Pancreas (tissue), 10 donors: ENCODE data around the gene CDHR5. TPM values are rescaled to one million over a fixed set of nuclear protein-coding genes. Genes with fewer than 3 reads are reported as not detected.
A peak's percentile ranks its signal among the peaks of the same experiment; 100 is the strongest.

Source experiments
- ATAC-seq, 4 donors: fragments of 200-7000 bp; cut with Tn5 transposase; one replicate each; pipeline versions ENCODE4 v1.8.0 to v1.9.1; 2020; ENCODE audit warnings: mild to moderate bottlenecking in 4 of 4, moderate library complexity in 4 of 4
- DNase-seq, 6 donors: peaks; one replicate each; pipeline ENCODE4 v3.0.0-alpha.2; 2020
- FAIRE-seq: peaks from 2 replicates; lab custom pipeline; 2012; peaks lifted over from hg19 to GRCh38; lab: Jason Lieb, UNC
- H3K27ac ChIP-seq, 4 donors: fragments of 200-600 bp; sonication (generic); 1 replicate in 3 of 4; 2 replicates in 1 of 4; pipeline versions ENCODE4 v1.5.0 to v1.8.0; 2020
- H3K27me3 ChIP-seq, 4 donors: fragments of 200-600 bp; one replicate each; pipeline ENCODE4 v1.8.0; 2021
- H3K36me3 ChIP-seq, 3 donors: fragments of 200-600 bp; sonication (generic) in 1 of 3; one replicate each; pipeline versions ENCODE4 v1.5.0 to v1.8.0; 2020 to 2021
- H3K4me1 ChIP-seq, 3 donors: fragments of 200-600 bp; one replicate each; pipeline ENCODE4 v1.8.0; 2021
- H3K4me3 ChIP-seq, 4 donors: fragments of 200-600 bp; sonication (generic) in 2 of 4; one replicate each; pipeline versions ENCODE4 v1.5.0 to v1.8.0; 2020 to 2021
- H3K9me3 ChIP-seq, 4 donors: fragments of 200-600 bp; one replicate each; pipeline ENCODE4 v1.8.0; 2021
- CTCF ChIP-seq, 4 donors: fragments of 200-600 bp; sonication (generic) in 3 of 4; IDR thresholded peaks; one replicate each; pipeline versions ENCODE4 v1.5.0 to v1.8.0; 2021; ENCODE audit warnings: antibody characterized with exemption in 4 of 4
- WGBS, 2 donors: extraction: QIAGEN DNeasy Blood & Tissue Kit; methylation state at CpG; one replicate each; pipeline ENCODE4 v1.1.7; 2013; 5-methylcytosine and 5-hydroxymethylcytosine counted together
- intact Hi-C, 3 donors: fragments of 100-400 bp; cut with DNase I; formaldehyde crosslinking; loops; one replicate each; pipeline versions ENCODE4 v1.11.1 to v1.14.2; 2022
- polyA plus RNA-seq, 2 donors: library from polyadenylated mRNA; stranded (reverse); fragments of 200-250 nt; gene quantifications; one replicate each; pipeline ENCODE4 v1.2.3, GENCODE V29; 2013
- total RNA-seq, 6 donors: library from RNA; stranded (reverse); fragmentation: NEBNext Ultra II Directional in 4 of 6; extraction: Animal tissue kit (Norgen Biotek cat#: 25700) in 4 of 6; gene quantifications; one replicate each; pipeline versions ENCODE4 v1.2.1 to v1.2.4, GENCODE V29; 2021 to 2023
- donor health status: healthy with polysubstance abuse.
- donor health status: DM: no; HTN: no; CAD: no; lungs with moderate emphysema.
- donor health status: DM: no; HTN: no; CAD: no.
- donor health status: control.
- donor health status: control.
- donor health status: Bipolar disorder and iron deficiency.
- donor health status: DM: yes; HTN: yes; CAD: no.
- donor health status: DM: no; HTN: no; CAD: no.
- donor health status: DM: no; HTN: no; CAD: no.
- donor health status: DM: yes; HTN: yes; CAD: no.

Gene CDHR5
- total and polyA plus RNA-seq, 8 donors: 0.61 to 4.4 (median 1.5) TPM

DNA sequence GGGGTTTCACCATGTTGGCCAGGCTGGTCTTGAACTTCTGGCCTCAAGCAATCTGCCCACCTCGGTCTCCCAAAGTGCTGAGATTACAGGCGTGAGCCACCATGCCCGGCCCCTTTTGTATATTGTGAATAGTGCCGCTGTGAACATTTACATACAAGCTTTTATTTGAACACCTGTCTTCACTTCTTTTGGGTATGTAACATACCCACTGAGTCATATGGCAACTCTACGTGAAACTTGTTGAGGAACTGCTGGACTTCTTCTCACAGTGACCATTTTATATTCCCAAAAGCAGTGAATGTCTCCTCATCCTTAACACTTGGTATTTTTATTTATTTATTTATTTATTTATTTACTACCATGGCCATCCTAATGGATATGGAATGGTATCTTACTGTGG, 6.1 kb upstream of the CDHR5 start:
- 78 to 81% methylated on average over 5 of the region's 5 CpGs for WGBS, 2 donors

DNA sequence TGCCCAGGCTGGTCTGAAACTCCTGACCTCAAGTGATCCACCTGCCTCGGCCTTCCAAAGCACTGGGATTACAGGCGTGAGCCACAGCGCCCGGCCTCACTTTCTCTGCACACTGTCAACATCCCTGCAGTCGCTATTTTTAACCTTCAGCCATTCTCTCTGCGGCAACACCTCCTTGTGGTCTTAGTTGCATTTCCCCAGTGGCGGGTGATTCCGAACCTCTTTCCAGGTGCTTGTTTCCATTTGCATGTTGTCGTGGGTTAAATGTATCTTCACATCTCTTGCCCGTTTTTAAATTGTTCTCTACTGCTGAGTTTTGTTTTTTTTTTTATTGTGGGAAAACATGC, 4.5 kb upstream of the CDHR5 start:
- intact Hi-C loops: no loop called here

More for the DNA sequence above, 6.1 kb upstream of the CDHR5 start:
- Histone ChIP-seq H3K27ac (no peak overlapping the region), H3K9me3 (no peaks in the 10 kb centered on the region), H3K27me3 (no peaks in the 10 kb centered on the region), H3K4me1 (no peaks in the 10 kb centered on the region), H3K4me3 (no peak overlapping the region), H3K36me3 (no peaks in the 10 kb centered on the region)
- no peak for TF ChIP-seq CTCF (IDR thresholded peaks at IDR 0.05)
- DNase-seq (no peak), FAIRE-seq (no peak), ATAC-seq (no peak)
- intact Hi-C loops: no loop called here

GRCh38 chr11:628056-628455, 3.3 kb upstream of the CDHR5 start:
- no peak for FAIRE-seq
- ATAC-seq: no peak
- peak in 3 of 6 donors; percentile 13 to 58 (median 39) for DNase-seq
- Histone ChIP-seq H3K4me1 (no peaks in the 10 kb centered on the region), H3K4me3 (no peak overlapping the region), H3K27ac (no peak overlapping the region), H3K27me3 (no peaks in the 10 kb centered on the region), H3K9me3 (no peaks in the 10 kb centered on the region), H3K36me3 (no peaks in the 10 kb centered on the region)
- intact Hi-C loops: no loop called here
- 94 to 97% methylated on average over 31 of the region's 31 CpGs for WGBS, 2 donors
- TF ChIP-seq CTCF (IDR thresholded peaks at IDR 0.05): no peak

More for the DNA sequence above, 4.5 kb upstream of the CDHR5 start:
- no peaks in the 10 kb centered on the region for H3K36me3 ChIP-seq
- no peaks in the 10 kb centered on the region for H3K4me1 ChIP-seq
- no peak for TF ChIP-seq CTCF (IDR thresholded peaks at IDR 0.05)
- no peak for DNase-seq
- no peak overlapping the region for H3K4me3 ChIP-seq
- ATAC-seq: peak in 1 of 4 donors; percentile 22
- H3K27ac ChIP-seq: no peak overlapping the region
- 65 to 66% methylated on average over 10 of the region's 10 CpGs for WGBS, 2 donors
- no peak for FAIRE-seq
- H3K9me3 ChIP-seq: no peaks in the 10 kb centered on the region
- no peaks in the 10 kb centered on the region for H3K27me3 ChIP-seq

DNA sequence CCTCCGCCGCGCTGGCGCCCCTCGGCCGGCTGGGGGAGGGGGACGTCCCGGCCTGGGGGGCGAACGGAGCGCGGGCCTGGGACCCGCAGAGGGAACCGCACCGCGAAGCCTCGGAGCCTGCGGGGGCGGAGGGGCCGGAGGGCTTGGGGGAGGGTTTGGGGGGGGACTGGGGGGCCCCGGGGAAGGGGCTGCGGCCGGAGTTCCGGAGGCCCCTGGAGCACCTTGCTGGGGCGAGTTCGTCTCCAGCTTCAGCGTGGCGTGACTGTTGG, 2.5 kb upstream of the CDHR5 start:
- Histone ChIP-seq H3K4me3 (no peak overlapping the region), H3K27ac (no peak overlapping the region), H3K36me3 (no peaks in the 10 kb centered on the region), H3K9me3 (no peaks in the 10 kb centered on the region), H3K27me3 (no peaks in the 10 kb centered on the region), H3K4me1 (no peaks in the 10 kb centered on the region)
- peak in 2 of 6 donors; percentile 48 to 56 for DNase-seq
- 48 to 52% methylated on average over 17 to 28 of the region's 28 CpGs for WGBS, 2 donors
- TF ChIP-seq CTCF (IDR thresholded peaks at IDR 0.05): no peak
- FAIRE-seq: no peak
- ATAC-seq: no peak
- intact Hi-C loops: no loop called here

GRCh38 chr11:626475-627307, 1.9 kb upstream of the CDHR5 start, which contains the start of gene SCT:
Gene SCT, minus strand, starts transcription at chr11:627181. Its CDS starts 38 bp downstream, at chr11:627143.
- Histone ChIP-seq H3K4me1 (no peaks in the 10 kb centered on the region), H3K9me3 (no peaks in the 10 kb centered on the region), H3K4me3 (no peak within 1 kb of the TSS), H3K36me3 (no peaks in the 10 kb centered on the region), H3K27me3 (no peaks in the 10 kb centered on the region), H3K27ac (no peak within 1 kb of the TSS)
- FAIRE-seq: no peak
- TF ChIP-seq CTCF (IDR thresholded peaks at IDR 0.05): no peak
- no peak for ATAC-seq
- intact Hi-C loops: no loop called here
- peak in 4 of 6 donors; percentile 13 to 78 (median 44) for DNase-seq
- 39 to 40% methylated on average over 30 to 72 of the region's 72 CpGs for WGBS, 2 donors
